Lower lobe of right lung (tissue), 2 donors: ENCODE data around the gene UNC13A. TPM values are rescaled to one million over a fixed set of nuclear protein-coding genes. Genes with fewer than 3 reads are reported as not detected.
"Not testable (repeated sequence)": the region's sequence is repeated elsewhere in the genome, so short reads cannot be mapped to it uniquely, and the experiment has no call there.

Experiments used
- ATAC-seq, 2 donors: fragments of 200-7000 bp; cut with Tn5 transposase; one replicate each; pipeline ENCODE4 v1.9.1; 2020 to 2022; ENCODE audit warnings: mild to moderate bottlenecking in 2 of 2, moderate library complexity in 2 of 2
- DNase-seq: peaks from one replicate; pipeline ENCODE4 v3.0.0-alpha.2; 2020
- H3K27ac ChIP-seq: fragments of 200-600 bp; one replicate; pipeline ENCODE4 v1.8.0; 2022
- H3K27me3 ChIP-seq: fragments of 200-600 bp; one replicate; pipeline ENCODE4 v1.8.0; 2022; ENCODE audit warnings: low read depth
- H3K36me3 ChIP-seq: fragments of 200-600 bp; one replicate; pipeline ENCODE4 v1.8.0; 2022; ENCODE audit warnings: mild to moderate bottlenecking
- H3K4me1 ChIP-seq: fragments of 200-600 bp; one replicate; pipeline ENCODE4 v1.8.0; 2022
- H3K4me3 ChIP-seq: fragments of 200-600 bp; one replicate; pipeline ENCODE4 v1.8.0; 2022; ENCODE audit warnings: mild to moderate bottlenecking
- H3K9me3 ChIP-seq: fragments of 200-600 bp; one replicate; pipeline ENCODE4 v1.8.0; 2022
- CTCF ChIP-seq: fragments of 200-600 bp; IDR thresholded peaks from one replicate; pipeline ENCODE4 v1.8.0; 2022; ENCODE audit warnings: antibody characterized with exemption, mild to moderate bottlenecking
- intact Hi-C: fragments of 100-400 bp; cut with DNase I; formaldehyde crosslinking; loops from one replicate; pipeline ENCODE4 v1.11.0; 2022
- total RNA-seq: library from RNA; stranded (reverse); fragmentation: NEBNext Ultra II Directional; extraction: Animal tissue kit (Norgen Biotek cat#: 25700); gene quantifications from one replicate; pipeline ENCODE4 v1.2.1, GENCODE V29; 2021
- donor health status: DM: no; HTN: yes; CAD: no; lungs with severe emphysema.

UNC13A gene
- total RNA-seq, 1 donor from 2014 or later = 0.21 TPM

- peak; percentile 97 to 98 for ATAC-seq
- no peaks in the 10 kb centered on the region for H3K27me3 ChIP-seq
- intact Hi-C loops = no loop called here
- peaks cover 24% of the 10 kb centered on the region for H3K36me3 ChIP-seq
- peak within 1 kb of the TSS; percentile 89 for H3K27ac ChIP-seq
- peak within 1 kb of the TSS; percentile 87 for H3K4me3 ChIP-seq
- no peaks in the 10 kb centered on the region for H3K9me3 ChIP-seq
- no peak for TF ChIP-seq CTCF
- peak; percentile 100 for DNase-seq
- peaks cover 50% of the 10 kb centered on the region for H3K4me1 ChIP-seq
Measured at GRCh38 chr19:17555480-17555928, 132.7 kb downstream of the UNC13A start, which contains the start of gene COLGALT1. TSS of gene COLGALT1 (plus strand) at chr19:17555649. CDS start at chr19:17555714, 65 bp downstream.

GRCh38 chr19:17554968-17555479 is 133.1 kb downstream of the UNC13A start:
- Histone ChIP-seq H3K9me3 (no peaks in the 10 kb centered on the region), H3K4me1 (peaks cover 50% of the 10 kb centered on the region), H3K36me3 (peaks cover 19% of the 10 kb centered on the region), H3K27me3 (no peaks in the 10 kb centered on the region), H3K4me3 (peak overlapping the region; percentile 87), H3K27ac (peak overlapping the region; percentile 89)
- intact Hi-C loops = no loop called here
- ATAC-seq = no peak
- DNase-seq = no peak
- no peak for TF ChIP-seq CTCF

- Histone ChIP-seq H3K9me3 (no peaks in the 10 kb centered on the region), H3K27me3 (no peaks in the 10 kb centered on the region), H3K4me3 (no peak overlapping the region), H3K36me3 (peaks cover 10% of the 10 kb centered on the region), H3K4me1 (peaks cover 39% of the 10 kb centered on the region), H3K27ac (peak overlapping the region; percentile 31)
- DNase-seq (no peak), ATAC-seq (no peak)
- no peak for TF ChIP-seq CTCF
- intact Hi-C loops = no loop called here
Measured at GRCh38 chr19:17553256-17553655, 134.9 kb downstream of the UNC13A start.

GRCh38 chr19:17552735-17553134 is 135.4 kb downstream of the UNC13A start:
- H3K4me3 ChIP-seq, H3K27me3 ChIP-seq, H3K9me3 ChIP-seq, DNase-seq, intact Hi-C loops, H3K36me3 ChIP-seq, ATAC-seq: not testable (repeated sequence)
- Histone ChIP-seq H3K4me1 (peaks cover 39% of the 10 kb centered on the region), H3K27ac (peak overlapping the region; percentile 26)

Other genes with a start within 250 kb of the UNC13A start
- gene TMEM221, start 239.7 kb downstream of the UNC13A start, total RNA-seq = not detected
- gene NXNL1, start 227.4 kb downstream of the UNC13A start, total RNA-seq = not detected
- 27.0 TPM for gene SLC27A1, start 217.8 kb downstream of the UNC13A start, total RNA-seq
- gene PGLS, start 176.7 kb downstream of the UNC13A start, total RNA-seq = 89.4 TPM
- gene COLGALT1, start 132.7 kb downstream of the UNC13A start, total RNA-seq = 142 TPM
- gene MAP1S, start 31.1 kb upstream of the UNC13A start, total RNA-seq = 67.1 TPM
- gene FCHO1, start 63.1 kb upstream of the UNC13A start, total RNA-seq = 8.7 TPM
- gene B3GNT3, start 106.8 kb upstream of the UNC13A start, total RNA-seq = 1.6 TPM
- gene INSL3, start 133.2 kb upstream of the UNC13A start, total RNA-seq = not detected
- gene JAK3, start 159.6 kb upstream of the UNC13A start, total RNA-seq = 15.9 TPM
- 1,378 TPM for gene RPL18A, start 171.6 kb upstream of the UNC13A start, total RNA-seq
- 0.18 TPM for gene SLC5A5, start 183.6 kb upstream of the UNC13A start, total RNA-seq
- gene CCDC124, start 244.7 kb upstream of the UNC13A start, total RNA-seq = 55.3 TPM